COLO668 (cell line): Measurements from ENCODE around the gene KIRREL3.

ENCODE experiments used
- DNase-seq: peaks from one replicate; lab custom pipeline; 2025; ENCODE audit not compliant: unreplicated experiment; lab: John Stamatoyannopoulos, UW

The KIRREL3 gene

GRCh38 chr11:126719740-126720139, 280.8 kb downstream of the KIRREL3 start:
- no peak for DNase-seq

GRCh38 chr11:126718276-126718675, 282.3 kb downstream of the KIRREL3 start:
- no peak for DNase-seq

GRCh38 chr11:126716456-126717083, 284.0 kb downstream of the KIRREL3 start:
- DNase-seq, result peak; percentile 53

GRCh38 chr11:126713806-126714205, 286.8 kb downstream of the KIRREL3 start:
- DNase-seq, result no peak

GRCh38 chr11:126711977-126712625, 288.5 kb downstream of the KIRREL3 start:
- DNase-seq, result peak; percentile 7

- DNase-seq, result no peak
These were observed 289.7 kb downstream of the KIRREL3 start for GRCh38 chr11:126710804-126711399.

- DNase-seq, result no peak
These were observed 293.1 kb downstream of the KIRREL3 start for GRCh38 chr11:126707498-126707897.

GRCh38 chr11:126704096-126704495, 296.5 kb downstream of the KIRREL3 start:
- no peak for DNase-seq

- no peak for DNase-seq
These were observed 296.9 kb downstream of the KIRREL3 start for GRCh38 chr11:126703662-126704061.

- no peak for DNase-seq
These were observed 297.6 kb downstream of the KIRREL3 start for GRCh38 chr11:126702987-126703386.

- DNase-seq, result no peak
These were observed 298.3 kb downstream of the KIRREL3 start for GRCh38 chr11:126702165-126702720.

GRCh38 chr11:126701520-126701897, 299.1 kb downstream of the KIRREL3 start:
- DNase-seq, result no peak

GRCh38 chr11:126700768-126701519, 299.6 kb downstream of the KIRREL3 start:
- DNase-seq, result no peak

GRCh38 chr11:126698576-126698975, 302.0 kb downstream of the KIRREL3 start:
- no peak for DNase-seq

GRCh38 chr11:126697936-126698335, 302.6 kb downstream of the KIRREL3 start:
- DNase-seq, result no peak

- no peak for DNase-seq
These were observed 303.6 kb downstream of the KIRREL3 start for GRCh38 chr11:126696982-126697381.

- DNase-seq, result no peak
These were observed 305.3 kb downstream of the KIRREL3 start for GRCh38 chr11:126695293-126695692.

- no peak for DNase-seq
These were observed 306.4 kb downstream of the KIRREL3 start for GRCh38 chr11:126694065-126694625.

GRCh38 chr11:126687477-126687876, 313.1 kb downstream of the KIRREL3 start:
- DNase-seq, result no peak

- no peak for DNase-seq
These were observed 313.6 kb downstream of the KIRREL3 start for GRCh38 chr11:126686938-126687337.
